Activated CD4-positive, alpha-beta T cell treated with anti-CD3 and anti-CD28 coated beads, Interleukin-2, Interleukin-4, amounts not matched to agents 100 ng/mL and 50 ng/mL, durations not matched to agents 16 hours and 8 hours (primary cell): ENCODE measurements around the gene RBM4B.
"Not testable (repeated sequence)": the region's sequence is repeated elsewhere in the genome, so short reads cannot be mapped to it uniquely, and the experiment has no call there.

ENCODE experiments used
- DNase-seq: peaks from one replicate; pipeline ENCODE4 v3.0.0-alpha.2; 2020; ENCODE audit warnings: low spot score

The RBM4B gene

GRCh38 chr11:66641834-66642233 lies 35.9 kb downstream of the RBM4B start:
- no peak for DNase-seq

- DNase-seq, result not testable (repeated sequence)
Measured at GRCh38 chr11:66639814-66640340, 37.8 kb downstream of the RBM4B start.

- peak; percentile 24 for DNase-seq
Measured at GRCh38 chr11:66639066-66639813, 38.4 kb downstream of the RBM4B start.

- DNase-seq, result peak; percentile 99
Measured at GRCh38 chr11:66638177-66639065, 39.3 kb downstream of the RBM4B start, which contains the start of gene RBM4. Gene RBM4, plus strand, starts transcription at chr11:66638703. Its CDS starts 1,009 bp downstream, at chr11:66639712.

- no peak for DNase-seq
Measured at GRCh38 chr11:66637557-66638176, 40.0 kb downstream of the RBM4B start.

GRCh38 chr11:66636411-66636810 lies 41.3 kb downstream of the RBM4B start:
- DNase-seq, result no peak

- DNase-seq, result no peak
Measured at GRCh38 chr11:66632952-66633351, 44.7 kb downstream of the RBM4B start.

- no peak for DNase-seq
Measured at GRCh38 chr11:66631883-66632282, 45.8 kb downstream of the RBM4B start.

- DNase-seq, result no peak
Measured at GRCh38 chr11:66629356-66629755, 48.3 kb downstream of the RBM4B start.

- DNase-seq, result no peak
Measured at GRCh38 chr11:66628061-66628603, 49.6 kb downstream of the RBM4B start.

- no peak for DNase-seq
Measured at GRCh38 chr11:66626926-66627325, 50.8 kb downstream of the RBM4B start.

GRCh38 chr11:66626382-66626781 lies 51.3 kb downstream of the RBM4B start:
- DNase-seq, result no peak

GRCh38 chr11:66625752-66626149 lies 51.9 kb downstream of the RBM4B start:
- DNase-seq, result no peak

GRCh38 chr11:66625041-66625751 lies 52.5 kb downstream of the RBM4B start:
- DNase-seq, result no peak

GRCh38 chr11:66624450-66624849 lies 53.2 kb downstream of the RBM4B start:
- DNase-seq, result no peak

GRCh38 chr11:66619080-66619554 lies 58.6 kb downstream of the RBM4B start:
- DNase-seq, result peak; percentile 58

GRCh38 chr11:66617155-66617834 lies 60.4 kb downstream of the RBM4B start:
- DNase-seq, result no peak

GRCh38 chr11:66616379-66617154 lies 61.1 kb downstream of the RBM4B start, which contains the start of gene RBM14:
Gene RBM14, plus strand, starts transcription at chr11:66616630. Its CDS starts 91 bp downstream, at chr11:66616721.
- peak; percentile 100 for DNase-seq
